Measurements from ENCODE around the gene GPX1. TPM values are rescaled to one million over a fixed set of nuclear protein-coding genes. Genes with fewer than 3 reads are reported as not detected.

GPX1 gene
- total and polyA plus RNA-seq, 3 experiments from 2014 or later = 140 to 231 (median 223) TPM

DNA sequence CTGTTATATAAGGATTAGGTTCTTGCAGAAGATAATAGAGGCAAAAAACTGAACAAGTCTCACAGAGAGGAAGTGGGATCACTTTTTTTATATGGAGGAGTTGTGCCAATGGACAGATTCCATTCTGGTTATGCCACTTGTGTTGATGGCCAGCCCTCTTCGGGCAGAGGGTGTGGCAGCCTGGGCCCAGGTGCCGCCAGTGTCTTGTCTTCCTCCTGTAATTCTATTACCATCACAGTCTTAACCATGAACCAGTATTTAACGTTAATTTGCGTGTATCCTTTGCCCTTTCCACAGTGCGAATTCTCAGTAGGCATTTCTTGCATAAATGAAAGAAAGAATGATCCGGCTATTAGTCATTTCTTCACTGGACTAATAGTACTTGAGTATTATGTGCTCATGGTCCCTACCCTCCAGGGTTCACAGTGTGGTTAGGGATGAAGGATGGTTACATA is 11.3 kb downstream of the GPX1 start:
- Mint-ChIP-seq H3K9me3 (no peaks in the 10 kb centered on the region), H3K4me1 (peaks cover 2 to 11% (median 8%) of the 10 kb centered on the region in 3 donors), H3K36me3 (no peaks in the 10 kb centered on the region), H3K27me3 (peaks cover 0 to 1% of the 10 kb centered on the region in 2 donors), H3K27ac (no peak overlapping the region), H3K4me3 (no peak overlapping the region)
- Histone ChIP-seq H3K27ac (ENCODE audit: low read depth, low read length) (no peak overlapping the region), H3K27me3 (ENCODE audit: insufficient read depth, low read length, poor library complexity, severe bottlenecking) (no peaks in the 10 kb centered on the region), H3K9me3 (ENCODE audit: low read length) (no peaks in the 10 kb centered on the region), H3K36me3 (ENCODE audit: insufficient read depth, low read length) (no peaks in the 10 kb centered on the region), H3K4me1 (ENCODE audit: insufficient read depth, low read length) (peaks cover 15% of the 10 kb centered on the region), H3K4me3 (ENCODE audit: low read length) (no peak overlapping the region)
- ChIA-PET POLR2A (interaction anchor here (0.6 kb wide), 1 partner anchor 133 kb away, joined by 12 read pairs; no protein-coding TSS in a partner anchor), CTCF (no interaction called here)
- DNase-seq = no peak

DNA sequence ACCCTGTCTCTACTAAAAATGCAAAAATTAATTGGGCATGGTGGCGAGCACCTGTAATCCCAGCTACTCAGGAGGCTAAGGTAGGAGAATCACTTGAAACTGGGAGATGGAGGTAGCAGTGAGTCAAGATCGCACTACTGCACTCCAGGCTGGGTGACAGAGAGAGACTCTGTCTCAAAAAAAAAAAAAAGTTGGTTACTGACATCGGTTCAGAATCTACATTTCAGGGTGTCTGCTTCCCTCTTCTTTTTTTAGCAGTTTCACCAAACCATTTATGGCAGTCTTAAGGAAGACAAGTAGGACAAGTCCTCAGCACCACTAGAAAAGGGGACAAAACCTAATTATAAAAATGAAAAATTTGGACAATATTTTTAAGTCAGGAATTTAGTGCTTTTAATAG is 15.0 kb downstream of the GPX1 start:
- Mint-ChIP-seq H3K4me1 (peaks cover 31 to 44% (median 32%) of the 10 kb centered on the region in 3 donors), H3K9me3 (no peaks in the 10 kb centered on the region), H3K27me3 (peaks cover 0 to 1% of the 10 kb centered on the region in 2 donors), H3K27ac (peak overlapping the region in 1 of 8 donors; percentile 75), H3K4me3 (no peak overlapping the region), H3K36me3 (peaks cover 0 to 14% (median 0%) of the 10 kb centered on the region in 3 donors)
- CTCF ChIA-PET = interaction anchor here (0.7 to 1.9 kb wide), 2 partner anchors 106 to 321 kb away, joined by 3 to 5 read pairs; partner anchors contain the start of gene NDUFAF3
- H3K27me3 ChIP-seq (ENCODE audit: insufficient read depth, low read length, poor library complexity, severe bottlenecking) = no peaks in the 10 kb centered on the region
- H3K9me3 ChIP-seq (ENCODE audit: low read length) = no peaks in the 10 kb centered on the region
- no peak for DNase-seq
- no peak overlapping the region for H3K27ac ChIP-seq (ENCODE audit: low read depth, low read length)
- POLR2A ChIA-PET = interaction anchor here (0.7 to 0.9 kb wide), 4 partner anchors 68 to 348 kb away, joined by 4 to 8 read pairs (median 6); partner anchors contain the start of gene RHOA
- H3K36me3 ChIP-seq (ENCODE audit: insufficient read depth, low read length) = no peaks in the 10 kb centered on the region
- H3K4me1 ChIP-seq (ENCODE audit: insufficient read depth, low read length) = peaks cover 35% of the 10 kb centered on the region
- no peak overlapping the region for H3K4me3 ChIP-seq (ENCODE audit: low read length)

DNA sequence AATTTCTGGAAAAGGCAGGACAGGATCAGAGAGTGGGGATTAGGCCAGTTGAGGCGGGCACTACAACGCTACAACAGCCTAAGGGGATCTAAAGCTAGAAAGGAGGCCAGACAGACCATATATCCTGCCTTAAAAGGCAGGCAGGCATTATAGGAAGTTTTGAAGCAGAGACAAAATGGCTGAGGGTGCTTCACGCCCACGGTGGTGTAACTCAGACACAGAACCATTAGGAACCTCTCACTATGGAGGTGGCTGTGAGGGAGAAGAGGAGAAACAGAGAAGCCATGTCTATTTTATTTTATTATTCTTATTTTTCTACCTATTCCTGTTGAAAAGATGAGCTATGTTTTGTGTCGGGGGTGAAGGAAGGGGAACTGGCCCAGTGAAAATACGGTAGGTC is 16.2 kb downstream of the GPX1 start:
- no peaks in the 10 kb centered on the region for H3K36me3 ChIP-seq (ENCODE audit: insufficient read depth, low read length)
- H3K27me3 Mint-ChIP-seq = peaks cover 0 to 1% of the 10 kb centered on the region in 2 donors
- POLR2A ChIA-PET = no interaction called here
- H3K4me3 Mint-ChIP-seq = peak overlapping the region in 3 of 7 donors; percentile 34 to 49 (median 44)
- no peaks in the 10 kb centered on the region for H3K9me3 ChIP-seq (ENCODE audit: low read length)
- no peak overlapping the region for H3K4me3 ChIP-seq (ENCODE audit: low read length)
- peaks cover 35 to 51% (median 35%) of the 10 kb centered on the region in 3 donors for H3K4me1 Mint-ChIP-seq
- H3K27ac ChIP-seq (ENCODE audit: low read depth, low read length) = no peak overlapping the region
- H3K27ac Mint-ChIP-seq = peak overlapping the region in 7 of 8 donors; percentile 2 to 94 (median 87)
- CTCF ChIA-PET = interaction anchor here (0.6 to 1.9 kb wide), 2 partner anchors 14 to 107 kb away, joined by 3 to 5 read pairs; no protein-coding TSS in a partner anchor
- H3K27me3 ChIP-seq (ENCODE audit: insufficient read depth, low read length, poor library complexity, severe bottlenecking) = no peaks in the 10 kb centered on the region
- no peak for DNase-seq
- H3K4me1 ChIP-seq (ENCODE audit: insufficient read depth, low read length) = peaks cover 40% of the 10 kb centered on the region
- H3K9me3 Mint-ChIP-seq = no peaks in the 10 kb centered on the region
- peaks cover 0 to 20% (median 0%) of the 10 kb centered on the region in 3 donors for H3K36me3 Mint-ChIP-seq

DNA sequence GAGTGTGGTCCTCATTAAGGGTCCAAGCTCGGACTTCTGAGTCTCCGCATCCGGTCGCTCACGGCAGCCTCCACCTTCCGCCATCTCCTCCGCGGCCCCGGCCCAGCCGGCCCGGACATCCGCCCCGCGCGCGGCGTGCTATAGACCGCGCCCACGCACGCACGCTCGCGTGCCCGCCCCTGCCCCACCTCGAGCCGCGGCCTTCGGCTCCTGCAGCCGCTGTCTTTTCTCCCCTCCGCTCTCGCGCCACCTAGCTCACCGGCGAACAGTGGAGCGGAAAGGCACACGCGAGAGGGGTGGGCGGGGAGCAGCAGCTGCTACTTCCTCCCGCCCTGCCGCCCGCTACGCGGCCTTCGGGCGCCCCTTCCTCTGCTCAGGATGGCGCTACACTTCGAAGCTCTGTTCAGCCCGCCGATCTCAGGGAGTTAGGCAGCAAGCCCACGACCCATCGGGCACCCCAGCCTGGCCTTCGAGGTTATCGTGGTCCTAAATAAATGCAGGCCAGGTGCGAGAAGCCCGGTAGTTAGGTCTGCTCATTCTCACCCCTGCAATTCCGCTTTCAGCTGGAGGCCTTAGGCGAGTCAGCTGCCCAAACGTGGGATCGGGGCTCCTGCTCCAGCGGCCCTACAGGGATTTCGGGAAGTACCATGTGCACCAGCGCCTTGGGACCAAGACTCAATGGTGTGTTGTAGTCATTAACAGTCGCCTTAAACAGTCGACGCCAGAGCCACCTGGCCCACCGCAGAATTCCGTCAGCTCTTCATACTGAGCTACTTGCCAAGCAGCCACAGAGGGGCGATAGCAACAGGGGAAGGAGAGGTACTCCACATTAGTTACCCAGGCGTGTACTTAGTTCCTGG is 18.0 kb downstream of the GPX1 start, which contains the start of gene USP4:
Gene USP4, minus strand, starts transcription at position 113 of the 860 bp plus-strand sequence. Its CDS starts 29 bp downstream, at position 84.
- peaks cover 41% of the 10 kb centered on the region for H3K4me1 ChIP-seq (ENCODE audit: insufficient read depth, low read length)
- H3K4me3 ChIP-seq (ENCODE audit: low read length) = peak within 1 kb of the TSS; percentile 84
- peaks cover 38 to 54% (median 41%) of the 10 kb centered on the region in 3 donors for H3K4me1 Mint-ChIP-seq

DNA sequence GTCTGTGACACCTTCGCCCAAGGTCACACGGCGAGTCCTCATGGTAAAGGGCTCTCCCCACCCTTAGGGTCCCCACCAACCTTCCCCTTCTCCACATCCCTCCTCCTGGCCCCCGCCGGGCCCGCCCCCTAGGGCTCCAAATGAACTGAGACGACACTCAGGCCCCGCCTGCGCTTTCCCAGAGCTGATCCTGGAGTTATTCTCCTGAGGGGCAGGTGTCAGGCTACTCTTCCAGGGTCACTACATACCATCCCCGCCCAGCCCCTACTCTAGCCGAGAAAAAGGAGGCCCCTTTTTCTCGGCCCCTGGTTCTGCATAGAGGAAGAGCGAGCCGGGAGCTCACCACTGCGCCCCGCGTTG is 18.6 kb downstream of the GPX1 start:
- DNase-seq = peak in 3 of 5 donors; percentile 10 to 52 (median 10)
- Histone ChIP-seq H3K4me1 (ENCODE audit: insufficient read depth, low read length) (peaks cover 38% of the 10 kb centered on the region), H3K27ac (ENCODE audit: low read depth, low read length) (peak overlapping the region; percentile 98), H3K9me3 (ENCODE audit: low read length) (no peaks in the 10 kb centered on the region), H3K27me3 (ENCODE audit: insufficient read depth, low read length, poor library complexity, severe bottlenecking) (no peaks in the 10 kb centered on the region), H3K4me3 (ENCODE audit: low read length) (peak overlapping the region; percentile 84), H3K36me3 (ENCODE audit: insufficient read depth, low read length) (peaks cover 11% of the 10 kb centered on the region)
- Mint-ChIP-seq H3K27me3 (peaks cover 0 to 1% of the 10 kb centered on the region in 2 donors), H3K27ac (peak overlapping the region; percentile 95 to 100 (median 97)), H3K4me1 (peaks cover 40 to 58% (median 41%) of the 10 kb centered on the region in 3 donors), H3K9me3 (no peaks in the 10 kb centered on the region), H3K4me3 (peak overlapping the region; percentile 88 to 96 (median 95)), H3K36me3 (peaks cover 0 to 37% (median 6%) of the 10 kb centered on the region in 3 donors)
- ChIA-PET CTCF (interaction anchor here (0.8 to 3.0 kb wide), 30 partner anchors 10 to 330 kb away, joined by 3 to 69 read pairs (median 4); partner anchors contain the start of genes GPX1, KLHDC8B, NDUFAF3 and NICN1), POLR2A (interaction anchor here (0.6 to 3.0 kb wide), 18 partner anchors 13 to 246 kb away, joined by 3 to 53 read pairs (median 8); partner anchors contain the start of genes DAG1, GPX1, KLHDC8B and NICN1)

More for the DNA sequence above, 18.0 kb downstream of the GPX1 start, which contains the start of gene USP4:
- Mint-ChIP-seq H3K27me3 (peaks cover 0 to 1% of the 10 kb centered on the region in 2 donors), H3K4me3 (peak within 1 kb of the TSS; percentile 88 to 96 (median 95)), H3K36me3 (peaks cover 0 to 31% (median 4%) of the 10 kb centered on the region in 3 donors), H3K9me3 (no peaks in the 10 kb centered on the region), H3K27ac (peak within 1 kb of the TSS; percentile 95 to 100 (median 97))
- Histone ChIP-seq H3K27me3 (ENCODE audit: insufficient read depth, low read length, poor library complexity, severe bottlenecking) (no peaks in the 10 kb centered on the region), H3K27ac (ENCODE audit: low read depth, low read length) (peak within 1 kb of the TSS; percentile 98), H3K36me3 (ENCODE audit: insufficient read depth, low read length) (peaks cover 5% of the 10 kb centered on the region), H3K9me3 (ENCODE audit: low read length) (no peaks in the 10 kb centered on the region)
- CTCF ChIA-PET = interaction anchor here (0.7 to 3.0 kb wide), 39 partner anchors 9 to 331 kb away, joined by 3 to 69 read pairs (median 4); partner anchors contain the start of genes GPX1, KLHDC8B, NDUFAF3 and NICN1
- DNase-seq = peak; percentile 82 to 95 (median 90)
- POLR2A ChIA-PET = interaction anchor here (0.6 to 3.0 kb wide), 19 partner anchors 12 to 333 kb away, joined by 3 to 53 read pairs (median 8); partner anchors contain the start of genes DAG1, GPX1, KLHDC8B and NICN1

DNA sequence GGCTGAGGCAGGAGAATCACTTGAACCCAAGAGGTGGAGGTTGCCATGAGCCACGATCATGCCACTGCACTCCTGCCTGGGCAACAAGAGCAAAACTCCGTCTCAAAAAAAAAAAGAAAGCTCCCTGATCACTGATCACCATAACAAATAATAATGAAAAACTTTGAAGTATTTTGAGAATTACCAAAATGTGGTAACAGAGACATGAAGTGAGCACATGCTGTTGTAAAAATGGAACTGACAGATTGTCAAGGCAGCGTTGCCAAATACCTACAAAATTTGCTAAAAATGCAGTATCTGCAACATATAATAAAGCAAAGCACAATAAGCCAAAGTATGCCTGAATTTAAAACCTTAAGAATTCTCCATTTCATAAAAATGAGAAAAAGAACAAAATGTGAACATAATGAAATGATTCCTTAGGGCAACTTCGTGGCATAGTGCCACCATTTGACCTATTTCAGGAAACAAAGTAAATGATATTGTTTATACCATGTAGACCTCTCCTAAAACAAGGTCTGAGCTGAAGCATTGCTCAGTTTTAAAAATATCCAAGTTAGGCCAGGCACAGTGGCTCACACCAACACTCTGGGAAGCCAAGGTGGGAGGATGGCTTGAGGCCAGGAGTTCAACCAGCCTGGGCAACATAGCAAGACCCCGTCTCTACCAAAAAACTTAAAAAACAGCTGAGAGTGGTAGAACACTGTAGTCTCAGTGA is 24.1 kb downstream of the GPX1 start:
- H3K4me3 Mint-ChIP-seq = no peak overlapping the region
- no peaks in the 10 kb centered on the region for H3K9me3 Mint-ChIP-seq
- H3K27me3 ChIP-seq (ENCODE audit: insufficient read depth, low read length, poor library complexity, severe bottlenecking) = no peaks in the 10 kb centered on the region
- H3K4me1 ChIP-seq (ENCODE audit: insufficient read depth, low read length) = peaks cover 27% of the 10 kb centered on the region
- no peak overlapping the region for H3K4me3 ChIP-seq (ENCODE audit: low read length)
- H3K27ac Mint-ChIP-seq = peak overlapping the region in 7 of 8 donors; percentile 2 to 93 (median 77)
- no peaks in the 10 kb centered on the region for H3K27me3 Mint-ChIP-seq
- DNase-seq = no peak
- H3K36me3 Mint-ChIP-seq = peaks cover 3 to 73% (median 10%) of the 10 kb centered on the region in 3 donors
- H3K36me3 ChIP-seq (ENCODE audit: insufficient read depth, low read length) = peaks cover 30% of the 10 kb centered on the region
- no peak overlapping the region for H3K27ac ChIP-seq (ENCODE audit: low read depth, low read length)
- H3K9me3 ChIP-seq (ENCODE audit: low read length) = no peaks in the 10 kb centered on the region
- peaks cover 34 to 55% (median 35%) of the 10 kb centered on the region in 3 donors for H3K4me1 Mint-ChIP-seq
- POLR2A ChIA-PET = no interaction called here
- CTCF ChIA-PET = interaction anchor here (1.7 kb wide), 1 partner anchor 115 kb away, joined by 7 read pairs; no protein-coding TSS in a partner anchor

DNA sequence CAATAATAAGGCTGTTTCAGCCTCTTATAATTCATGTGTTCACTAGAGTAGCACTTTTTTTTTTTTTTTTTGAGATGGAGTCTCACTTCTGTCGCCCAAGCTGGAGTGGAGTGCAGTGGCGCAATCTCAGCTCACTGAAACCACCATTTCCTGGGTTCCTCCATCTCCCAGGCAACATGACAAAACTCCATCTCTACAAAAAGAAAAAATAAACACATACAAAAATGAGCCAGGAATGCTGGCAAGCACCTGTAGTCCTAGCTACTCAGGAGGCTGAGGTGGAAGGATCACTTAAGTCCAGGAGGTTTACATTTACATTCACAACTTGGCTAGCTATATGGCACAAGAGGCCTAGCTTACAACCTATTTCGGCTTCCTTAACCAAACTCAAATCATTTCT is 25.1 kb downstream of the GPX1 start:
- peak in 2 of 5 donors; percentile 44 to 50 for DNase-seq
- H3K27ac Mint-ChIP-seq = peak overlapping the region; percentile 71 to 93 (median 89)
- H3K4me3 Mint-ChIP-seq = peak overlapping the region in 2 of 7 donors; percentile 21 to 52
- H3K27me3 Mint-ChIP-seq = no peaks in the 10 kb centered on the region
- H3K9me3 Mint-ChIP-seq = no peaks in the 10 kb centered on the region
- H3K4me3 ChIP-seq (ENCODE audit: low read length) = no peak overlapping the region
- H3K27ac ChIP-seq (ENCODE audit: low read depth, low read length) = no peak overlapping the region
- peaks cover 30% of the 10 kb centered on the region for H3K36me3 ChIP-seq (ENCODE audit: insufficient read depth, low read length)
- H3K4me1 ChIP-seq (ENCODE audit: insufficient read depth, low read length) = peaks cover 26% of the 10 kb centered on the region
- no peaks in the 10 kb centered on the region for H3K9me3 ChIP-seq (ENCODE audit: low read length)
- ChIA-PET CTCF (interaction anchor here (1.1 to 1.7 kb wide), 2 partner anchors 100 to 116 kb away, joined by 3 to 7 read pairs; no protein-coding TSS in a partner anchor), POLR2A (interaction anchor here (0.6 kb wide), 1 partner anchor 21 kb away, joined by 3 read pairs; no protein-coding TSS in a partner anchor)
- H3K4me1 Mint-ChIP-seq = peaks cover 26 to 50% (median 28%) of the 10 kb centered on the region in 3 donors
- peaks cover 4 to 74% (median 11%) of the 10 kb centered on the region in 3 donors for H3K36me3 Mint-ChIP-seq
- H3K27me3 ChIP-seq (ENCODE audit: insufficient read depth, low read length, poor library complexity, severe bottlenecking) = no peaks in the 10 kb centered on the region
